ENCODE measurements around the gene KRT222. TPM values are rescaled to one million over a fixed set of nuclear protein-coding genes. Genes with fewer than 3 reads are reported as not detected.

The KRT222 gene
- polyA plus RNA-seq, 3 donors = 0.77 to 15.9 (median 0.98) TPM

DNA sequence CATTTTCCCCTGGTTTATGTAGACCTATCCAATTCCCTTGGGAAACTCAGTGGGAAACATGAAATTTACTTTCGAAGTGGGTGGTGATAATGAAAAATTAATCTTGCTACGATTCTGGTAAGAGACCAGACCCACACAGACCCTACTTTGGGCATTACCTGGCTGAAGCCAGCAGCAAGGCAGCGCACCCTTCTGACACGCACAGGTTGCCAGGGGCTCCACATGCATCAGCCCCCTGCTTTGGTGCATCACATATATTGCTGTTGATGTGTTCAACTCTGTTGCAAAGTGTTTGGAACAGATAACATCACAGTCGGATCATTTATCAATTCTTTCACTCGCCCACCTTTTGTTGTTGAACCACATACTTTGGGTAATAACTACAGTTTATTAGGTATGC lies 44.0 kb downstream of the KRT222 start:
- no peak overlapping the region for H3K27ac ChIP-seq (ENCODE audit: low read depth, low read length)
- 80 to 87% (median 85%) methylated on average over 6 of the region's 6 CpGs for WGBS, 3 donors

DNA sequence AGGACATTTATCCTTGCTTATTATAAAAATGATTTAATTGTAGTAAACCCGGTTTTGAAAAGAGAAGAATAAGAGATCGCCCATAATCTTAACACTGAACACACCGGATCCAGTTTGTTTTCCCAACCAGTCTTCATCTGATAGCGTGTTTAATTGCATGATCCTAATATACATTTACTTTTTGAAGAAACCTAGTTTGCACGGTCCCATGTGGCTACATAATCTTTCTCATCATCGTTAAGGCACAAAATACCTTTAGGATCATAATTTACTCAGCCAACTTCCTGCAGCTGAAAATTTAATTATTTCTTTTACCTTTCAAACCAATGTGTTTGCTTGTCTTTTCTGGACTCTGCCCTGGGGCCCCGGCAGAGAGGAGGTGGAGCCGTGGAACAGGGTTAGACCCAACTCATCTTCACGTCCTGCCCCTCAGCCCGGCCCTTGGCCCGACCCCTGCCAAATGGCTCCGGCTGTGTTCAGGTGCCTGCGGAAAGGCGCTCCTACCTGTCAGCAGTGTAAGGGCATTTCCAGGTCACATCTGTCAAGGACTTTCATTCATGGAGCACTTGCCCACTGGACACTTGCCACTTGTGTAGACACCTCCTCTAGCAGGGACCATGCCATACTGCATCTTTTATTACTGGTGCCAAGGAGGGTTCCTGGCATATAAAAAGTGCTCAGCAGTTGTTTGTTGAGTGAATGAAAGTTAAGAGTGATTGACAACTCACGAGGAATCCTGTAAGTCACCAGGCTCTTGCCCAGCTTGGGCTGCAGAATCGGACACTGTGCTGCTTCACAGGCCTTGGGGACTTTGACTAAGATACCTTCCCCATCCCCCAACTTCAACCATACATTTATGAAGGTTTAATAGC lies 46.0 kb downstream of the KRT222 start:
- WGBS, 3 donors = 44 to 80% (median 79%) methylated on average over 16 of the region's 16 CpGs
- no peak overlapping the region for H3K27ac ChIP-seq (ENCODE audit: low read depth, low read length)

DNA sequence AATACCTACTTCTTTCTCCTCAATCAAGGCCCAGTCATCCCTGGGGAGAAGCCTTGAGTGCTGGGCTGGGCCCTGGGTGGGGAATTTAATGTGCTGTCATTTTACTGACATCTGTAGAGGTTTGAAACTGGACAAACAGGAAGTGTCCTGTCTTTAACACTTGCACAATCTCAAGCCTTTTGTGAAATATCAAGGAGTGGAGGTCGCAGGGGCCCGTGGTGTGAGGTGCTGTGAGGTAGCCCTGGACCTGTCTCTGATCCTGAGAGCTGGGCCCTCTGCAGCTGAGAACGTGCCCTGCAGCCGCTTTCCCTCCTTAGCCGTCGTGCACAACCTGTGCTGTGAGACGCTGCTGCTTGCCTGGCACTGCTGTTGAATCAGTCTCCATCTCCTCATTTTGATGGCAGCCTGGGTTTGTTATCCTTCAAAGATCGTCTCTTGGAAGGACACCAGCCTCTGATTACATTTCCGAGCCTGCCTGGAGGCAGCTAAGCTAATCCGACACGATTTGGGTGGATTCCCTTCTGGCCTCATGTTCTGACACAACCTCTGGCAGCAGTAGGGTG lies 47.2 kb downstream of the KRT222 start:
- H3K27ac ChIP-seq (ENCODE audit: low read depth, low read length) = no peak overlapping the region
- 67 to 70% (median 67%) methylated on average over 11 of the region's 11 CpGs for WGBS, 3 donors

DNA sequence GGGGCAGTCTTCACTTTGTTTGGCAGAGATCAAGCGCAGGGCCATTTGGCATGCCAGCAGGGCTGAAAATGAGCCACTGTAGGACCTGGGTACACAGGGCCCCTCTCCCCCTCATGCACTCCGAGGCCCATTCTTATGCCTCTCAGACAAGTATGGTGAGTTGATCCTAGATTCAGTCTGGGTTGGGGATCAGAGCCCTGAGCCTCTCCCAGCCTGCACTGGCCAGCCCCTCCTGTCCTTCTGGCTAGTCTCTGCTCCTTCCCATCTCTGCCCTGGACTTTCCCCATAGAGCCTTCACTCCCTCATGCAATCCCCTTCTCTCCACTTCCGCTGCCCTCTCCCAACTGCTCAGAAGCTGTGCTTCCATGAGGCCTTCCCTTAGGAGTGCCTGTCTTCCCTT lies 48.4 kb downstream of the KRT222 start:
- H3K27ac ChIP-seq (ENCODE audit: low read depth, low read length) = no peak overlapping the region
- WGBS, 3 donors = 57 to 89% (median 65%) methylated on average over 3 of the region's 3 CpGs

DNA sequence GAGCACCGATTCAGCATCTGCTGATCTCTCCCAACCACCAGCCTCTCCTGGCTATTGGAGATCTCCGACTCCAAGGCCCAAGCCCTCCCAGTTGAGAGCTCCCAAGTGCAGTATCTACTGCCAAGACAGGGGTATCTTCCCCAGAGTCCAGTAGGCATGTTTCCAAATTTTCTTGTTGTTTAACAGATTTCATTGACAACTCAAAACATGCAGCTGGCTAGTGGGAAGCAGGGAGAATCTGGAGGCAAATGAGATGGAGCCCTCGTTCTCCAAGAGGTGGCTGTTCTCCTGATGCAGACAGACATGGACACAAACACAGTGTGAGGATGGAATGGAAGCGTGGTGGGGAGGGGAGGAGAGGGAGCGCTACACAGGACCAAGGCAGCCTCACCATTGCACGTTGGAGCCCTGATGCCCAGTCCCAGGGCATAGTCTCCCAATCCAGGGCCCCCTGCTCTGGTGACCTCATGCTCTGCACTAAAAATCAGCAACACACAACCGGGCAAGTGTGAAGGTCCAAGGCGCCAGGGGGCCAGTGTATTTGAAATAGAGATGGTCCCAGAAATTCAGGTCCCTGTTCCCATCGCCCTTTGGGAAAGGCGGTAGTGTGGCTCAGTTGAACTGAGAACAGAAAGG lies 49.0 kb downstream of the KRT222 start:
- H3K27ac ChIP-seq (ENCODE audit: low read depth, low read length) = no peak overlapping the region
- 62 to 79% (median 78%) methylated on average over 9 to 10 of the region's 10 CpGs for WGBS, 3 donors

DNA sequence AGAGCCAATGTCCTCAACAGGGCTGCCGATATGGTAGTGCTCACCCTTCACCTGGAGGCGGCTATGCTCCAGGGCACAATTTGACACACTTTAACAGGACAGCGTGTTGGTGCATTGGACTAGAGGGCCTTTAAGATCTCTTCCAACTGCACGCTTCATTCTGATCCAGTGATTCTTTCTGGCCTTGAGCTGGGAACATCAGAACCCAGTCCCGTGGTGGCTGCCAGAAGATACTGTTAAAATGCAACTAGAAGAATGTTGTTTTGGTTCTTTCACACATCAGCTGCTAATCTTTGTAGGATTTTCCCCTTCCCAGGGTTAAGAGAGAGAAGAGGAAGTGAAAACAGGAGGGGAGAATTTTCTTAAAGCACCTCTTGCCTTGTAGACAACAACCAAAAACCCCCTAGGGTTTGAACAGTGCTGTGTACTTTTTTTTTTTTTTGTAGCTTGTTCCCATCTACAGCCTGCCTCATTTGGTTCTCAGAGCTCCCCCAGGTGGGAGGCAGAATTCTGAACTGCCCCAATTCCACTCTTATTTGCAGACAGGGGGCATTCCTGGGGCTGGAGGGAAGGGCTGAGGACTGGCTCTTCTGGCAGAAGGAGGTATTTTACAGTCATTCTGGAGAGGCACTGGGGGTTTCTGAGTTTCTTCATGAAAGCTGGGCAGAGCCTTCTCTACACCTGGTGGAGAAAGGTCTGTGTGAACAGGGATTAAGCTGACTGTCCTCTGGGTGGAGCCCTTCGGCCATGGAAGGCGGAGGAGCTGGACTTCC lies 49.7 kb downstream of the KRT222 start:
- WGBS, 3 donors = 49 to 72% (median 65%) methylated on average over 7 of the region's 7 CpGs
- H3K27ac ChIP-seq (ENCODE audit: low read depth, low read length) = no peak overlapping the region

DNA sequence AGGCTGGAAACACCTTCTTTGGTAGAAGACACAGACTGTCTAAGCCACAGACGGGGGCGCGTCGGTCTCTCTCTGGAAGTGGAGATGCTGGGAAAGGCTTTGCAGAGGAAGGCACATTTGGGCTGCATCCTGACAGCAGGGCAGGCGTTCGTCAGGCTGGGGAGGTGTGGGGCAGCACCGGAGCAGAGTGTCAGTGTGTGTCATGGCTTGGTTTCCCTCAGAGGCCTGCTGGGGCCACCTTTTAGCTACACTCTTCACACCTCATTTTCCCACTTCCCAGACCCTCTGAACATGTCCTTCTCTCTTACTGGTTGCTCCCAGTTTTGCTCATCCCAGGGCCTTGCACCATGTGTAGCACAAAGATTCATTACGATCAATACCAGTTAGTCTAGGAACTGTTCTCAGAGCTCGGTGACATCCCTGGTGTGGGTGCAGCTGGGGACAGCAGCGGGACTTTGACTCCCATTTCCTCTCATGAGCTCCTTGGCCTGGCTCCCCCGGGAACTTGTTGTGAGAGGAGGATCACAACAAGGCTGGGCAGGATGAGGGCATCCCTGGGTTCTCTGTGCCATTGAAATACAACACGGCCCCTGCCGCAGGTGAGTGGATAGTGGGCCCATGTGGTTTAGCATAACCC lies 50.4 kb downstream of the KRT222 start:
- H3K27ac ChIP-seq (ENCODE audit: low read depth, low read length) = no peak overlapping the region
- 80 to 87% (median 85%) methylated on average over 13 of the region's 13 CpGs for WGBS, 3 donors

DNA sequence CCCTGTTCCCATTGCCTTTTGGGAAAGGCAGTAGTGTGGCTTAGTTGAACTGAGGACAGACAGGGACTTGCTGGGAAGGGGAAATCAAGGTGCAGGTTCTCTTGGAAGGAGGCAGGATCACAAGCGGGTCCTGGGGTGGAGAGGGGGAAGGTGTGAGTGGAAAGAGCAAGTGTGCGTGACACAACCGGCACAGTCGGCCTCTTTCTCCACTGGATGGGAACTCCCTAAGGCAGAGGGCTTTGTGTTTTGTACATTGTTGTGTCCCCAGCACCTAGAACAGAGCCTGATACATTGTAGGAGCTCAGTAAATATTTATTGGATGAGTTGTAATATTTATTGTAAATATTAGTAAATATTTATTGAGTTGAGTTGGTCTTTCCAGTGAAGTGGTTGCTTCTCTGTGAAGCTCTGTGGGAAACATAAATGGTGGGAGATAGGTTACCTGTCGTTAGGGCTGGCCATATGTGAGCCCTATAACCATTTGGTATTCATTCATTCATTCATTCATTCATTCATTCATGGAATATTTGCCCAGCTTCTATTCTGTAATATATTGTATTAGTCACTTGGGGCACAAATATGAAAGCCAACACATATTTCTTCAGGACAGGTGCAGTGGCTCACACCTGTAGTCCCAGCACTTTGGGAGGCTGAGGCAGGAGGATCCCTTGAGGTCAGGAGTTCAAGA lies 51.4 kb downstream of the KRT222 start:
- WGBS, 3 donors = 82 to 94% (median 87%) methylated on average over 5 of the region's 5 CpGs
- H3K27ac ChIP-seq (ENCODE audit: low read depth, low read length) = no peak overlapping the region

DNA sequence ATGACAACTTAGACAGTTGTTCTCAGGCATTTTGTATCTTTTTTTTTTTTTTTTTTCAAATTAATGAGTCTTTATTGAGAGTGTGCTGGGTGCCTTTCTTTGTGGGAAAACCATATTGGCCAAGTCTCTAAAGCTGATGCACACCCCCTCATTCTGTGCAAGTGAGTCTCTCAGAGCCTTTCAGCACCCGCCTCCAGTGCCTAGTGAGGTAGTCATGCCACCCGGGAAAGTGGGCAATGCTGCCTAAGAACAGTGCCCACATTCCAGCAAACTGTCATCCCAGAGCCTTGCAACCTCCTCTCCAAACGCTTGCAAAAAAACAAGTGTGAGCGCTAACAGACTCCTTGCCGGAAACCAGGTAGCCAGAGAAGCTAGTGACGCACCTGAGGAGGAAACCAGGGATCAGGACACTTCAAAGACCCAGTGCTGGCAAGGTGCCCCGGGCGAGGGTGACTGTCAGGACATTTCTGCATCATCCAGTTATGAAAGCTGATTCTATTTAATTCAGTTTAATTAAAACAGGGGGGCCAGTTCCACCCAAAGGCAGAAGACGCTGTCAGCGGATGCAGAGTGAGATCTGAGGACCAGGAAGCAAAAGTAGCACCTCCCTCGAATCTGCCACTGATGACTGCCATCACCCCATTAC lies 52.3 kb downstream of the KRT222 start:
- H3K27ac ChIP-seq (ENCODE audit: low read depth, low read length) = no peak overlapping the region
- 62 to 87% (median 86%) methylated on average over 11 of the region's 11 CpGs for WGBS, 3 donors

DNA sequence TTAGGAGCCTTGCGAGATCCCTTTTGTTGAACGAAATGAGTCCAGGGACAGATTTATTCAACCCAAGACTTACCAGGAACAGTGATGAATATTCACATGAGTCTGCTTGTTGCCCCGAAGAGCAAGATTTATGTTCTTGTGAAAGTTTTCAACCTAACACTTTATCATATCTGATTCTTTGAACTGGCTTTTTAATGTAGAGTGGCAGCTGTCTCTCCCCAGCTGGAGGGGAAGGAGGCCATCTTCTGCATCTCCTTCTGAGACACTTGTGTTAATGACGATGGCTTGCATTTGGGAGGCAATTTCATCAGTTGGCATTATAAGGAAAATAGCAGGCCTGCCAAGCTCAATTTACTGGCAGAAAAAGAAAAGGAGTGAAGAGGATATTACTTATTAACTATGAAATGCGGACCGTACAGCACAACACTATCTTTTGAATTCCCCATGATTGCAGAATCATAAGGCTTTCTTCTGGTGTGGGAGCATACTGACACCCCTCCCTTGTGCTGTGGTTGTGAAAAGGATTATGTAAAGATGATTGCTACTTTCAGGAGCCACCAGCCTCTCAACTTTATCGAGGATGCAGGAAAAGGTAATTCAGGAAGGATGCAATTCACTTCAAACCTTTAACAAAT lies 53.0 kb downstream of the KRT222 start:
- H3K27ac ChIP-seq (ENCODE audit: low read depth, low read length) = no peak overlapping the region
- WGBS, 3 donors = 45 to 67% (median 62%) methylated on average over 7 of the region's 7 CpGs

DNA sequence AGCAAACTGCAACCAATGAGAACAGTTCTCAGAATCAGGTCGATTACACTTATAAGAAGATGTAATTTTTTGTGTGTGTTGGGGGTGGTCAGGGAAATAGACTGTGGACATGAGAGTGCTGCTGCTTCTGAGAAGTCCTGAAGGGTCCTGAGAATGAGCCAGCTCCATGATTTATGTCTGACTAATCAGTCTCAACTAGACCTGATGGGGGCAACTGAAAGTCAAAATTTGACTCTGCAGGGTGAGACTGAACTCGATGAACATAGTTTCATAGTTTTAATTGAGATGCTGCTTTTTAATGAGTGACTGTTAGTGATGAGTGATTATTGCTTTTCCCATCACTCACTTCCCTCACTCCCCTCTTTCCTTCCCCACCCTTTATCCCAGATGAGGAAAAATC lies 54.6 kb downstream of the KRT222 start:
- H3K27ac ChIP-seq (ENCODE audit: low read depth, low read length) = no peak overlapping the region
- 69 to 78% (median 72%) methylated on average over 2 of the region's 2 CpGs for WGBS, 3 donors

DNA sequence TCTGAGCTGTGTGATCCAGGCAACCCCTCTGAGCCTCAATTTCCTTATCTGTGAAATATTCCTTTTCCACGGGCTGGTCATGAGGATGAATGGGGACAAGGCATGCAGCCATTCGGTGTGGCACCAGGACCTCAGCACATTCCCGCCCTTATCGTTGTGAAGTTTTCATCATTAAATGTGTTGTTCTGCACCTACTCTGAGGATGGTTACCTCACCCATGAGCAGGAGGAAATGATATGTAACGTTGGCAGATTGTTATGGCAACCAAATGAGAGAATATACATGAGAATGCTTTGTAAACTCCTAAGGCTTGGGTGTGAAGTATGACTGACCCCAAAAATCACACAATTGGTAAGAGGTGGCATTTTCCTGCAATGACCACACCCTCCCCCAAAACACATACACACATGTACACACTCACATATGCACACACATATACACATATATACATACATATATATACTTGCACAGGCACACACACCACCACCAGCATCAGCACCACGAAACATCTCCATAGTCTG lies 56.9 kb downstream of the KRT222 start:
- 63 to 81% (median 75%) methylated on average over 6 of the region's 6 CpGs for WGBS, 3 donors
- no peak overlapping the region for H3K27ac ChIP-seq (ENCODE audit: low read depth, low read length)

DNA sequence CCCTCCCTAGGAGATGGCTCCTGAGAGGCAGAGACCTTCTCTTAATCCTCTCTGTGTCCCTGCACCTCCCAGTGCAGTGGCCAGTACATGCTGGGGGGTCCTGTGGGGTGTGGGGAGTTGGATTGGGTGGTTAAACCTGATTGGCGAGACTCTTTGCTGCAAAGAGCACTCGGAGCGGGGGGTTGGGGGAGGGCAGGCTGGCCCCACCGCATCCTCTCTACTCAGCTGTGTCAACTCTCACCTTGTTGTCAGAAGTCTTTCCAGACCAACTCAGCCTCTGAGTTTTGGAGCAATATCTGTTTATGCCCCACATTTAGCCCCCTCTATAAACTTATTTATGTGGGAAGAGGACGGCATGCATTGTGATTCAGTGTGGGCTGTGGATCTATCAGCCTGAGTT lies 57.3 kb downstream of the KRT222 start:
- no peak overlapping the region for H3K27ac ChIP-seq (ENCODE audit: low read depth, low read length)
- WGBS, 3 donors = 38 to 95% (median 85%) methylated on average over 5 of the region's 5 CpGs

DNA sequence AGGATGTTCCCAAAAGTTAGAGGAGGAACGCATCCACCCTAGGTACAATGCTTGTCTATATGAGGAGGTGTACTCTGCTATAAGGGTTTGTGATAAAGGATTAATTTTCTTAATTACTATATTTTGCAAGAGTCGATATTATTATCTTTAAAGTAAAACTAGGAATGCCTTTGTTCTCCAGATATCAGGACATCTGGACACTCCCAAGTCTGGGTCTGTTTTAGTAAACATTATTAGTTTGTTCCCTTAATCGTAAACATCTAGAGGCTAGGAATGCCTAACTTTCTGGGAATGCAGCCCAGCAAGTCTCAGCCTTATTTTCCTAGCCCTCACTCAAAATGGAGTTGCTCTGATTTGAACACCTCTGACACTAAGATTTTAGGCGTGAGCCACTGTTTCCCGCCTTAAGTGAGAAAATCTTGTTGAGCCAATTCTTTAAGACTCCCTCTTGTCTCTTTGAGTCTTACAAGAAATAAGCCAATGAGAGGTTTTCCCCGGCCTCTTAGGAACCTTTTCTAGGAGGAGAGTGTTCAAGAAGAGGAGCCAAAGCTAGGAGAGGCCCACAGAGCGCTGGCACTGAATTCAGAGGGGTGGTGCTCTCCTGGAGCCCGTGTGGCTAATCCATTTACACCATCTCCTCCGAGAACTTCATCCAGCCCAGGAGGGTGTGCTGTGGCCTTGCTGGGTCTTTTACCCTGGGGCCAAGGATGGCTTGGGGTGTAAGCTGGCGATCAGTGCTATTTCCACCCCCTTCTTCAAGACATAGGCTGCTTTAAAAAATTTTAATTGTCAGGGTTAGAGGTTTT lies 58.2 kb downstream of the KRT222 start:
- WGBS, 3 donors = 61 to 81% (median 74%) methylated on average over 10 of the region's 10 CpGs
- H3K27ac ChIP-seq (ENCODE audit: low read depth, low read length) = no peak overlapping the region

DNA sequence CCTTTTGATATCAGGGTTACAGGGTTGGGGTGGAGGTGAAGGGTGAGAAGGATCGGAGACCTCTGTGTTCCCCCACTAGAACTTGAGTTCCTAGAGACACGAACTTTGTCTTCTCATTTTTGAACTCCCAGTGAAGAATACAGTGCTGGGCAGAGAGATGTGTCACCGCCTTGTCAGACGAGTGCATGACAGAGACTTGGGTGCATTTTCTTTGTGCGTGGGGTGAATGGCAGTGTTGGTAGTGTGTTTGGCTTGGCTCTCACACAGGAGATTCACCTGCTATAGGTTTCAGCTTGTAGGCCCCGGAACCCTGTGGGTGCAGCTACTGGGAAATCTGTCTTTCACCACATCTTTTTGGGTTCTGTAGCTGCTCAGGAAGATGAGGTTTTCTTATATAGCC lies 59.7 kb downstream of the KRT222 start:
- WGBS, 3 donors = 91 to 93% (median 91%) methylated on average over 6 of the region's 6 CpGs
- H3K27ac ChIP-seq (ENCODE audit: low read depth, low read length) = no peak overlapping the region

All from adipose tissue (tissue), 3 donors.